Stimulated activated CD8-positive, alpha-beta memory T cell treated with anti-CD3 and anti-CD28 coated beads, Interleukin-15, amount 100 ng/mL, for 24 hours (primary cell): ENCODE data around the gene GATD1.

Source experiments
- DNase-seq: peaks from one replicate; pipeline ENCODE4 v3.0.0-alpha.2; 2020; ENCODE audit warnings: low read depth

The GATD1 gene

DNA sequence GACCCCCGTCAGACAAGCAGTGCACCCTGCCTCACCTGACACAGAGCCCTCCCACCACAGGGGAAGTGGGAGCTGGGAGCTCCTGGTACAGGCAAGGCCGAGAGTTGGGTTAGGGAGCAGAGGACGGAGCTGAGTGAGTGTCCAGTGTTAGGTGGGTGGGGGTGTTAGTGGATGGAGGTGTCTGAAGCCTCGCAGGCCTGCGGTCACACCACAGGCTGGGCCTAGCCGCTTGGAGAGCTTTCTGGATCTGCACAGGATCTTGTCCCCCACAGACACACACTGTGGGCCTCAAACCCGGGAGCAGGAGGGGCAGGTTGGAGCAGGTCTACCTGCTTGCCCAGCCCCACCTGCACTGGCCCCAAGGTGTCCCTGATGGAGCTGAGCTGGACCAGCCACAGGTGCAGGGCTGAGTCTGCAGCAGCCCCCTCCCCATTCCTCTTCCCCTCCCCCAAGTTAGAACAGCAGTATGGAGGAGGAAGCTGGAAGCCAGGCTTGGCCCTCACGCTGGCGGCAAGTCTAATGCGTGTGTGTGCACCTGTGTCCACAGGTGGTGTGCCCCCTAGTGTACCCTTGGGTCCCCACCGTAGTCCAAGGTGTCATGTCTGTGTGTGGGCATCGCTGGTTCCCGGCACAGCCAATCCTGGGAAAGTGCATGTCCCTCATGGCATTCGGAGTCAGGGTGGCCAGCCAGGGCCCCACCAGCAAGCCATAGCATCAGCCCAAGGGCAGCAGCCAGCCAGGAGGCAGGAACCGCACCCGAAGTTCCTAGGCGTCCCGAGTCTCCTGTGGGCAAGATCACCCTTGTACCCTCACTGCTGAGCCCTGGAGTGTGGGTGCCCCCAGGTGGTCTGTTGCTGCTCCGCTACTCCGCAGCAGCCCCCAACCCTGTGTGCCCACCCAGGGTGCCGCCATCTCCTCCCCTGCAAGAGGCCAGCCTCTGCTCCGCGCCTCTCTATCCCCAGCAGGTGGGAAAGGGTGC lies 2.0 kb upstream of the GATD1 start:
- DNase-seq, result no peak

GRCh38 chr11:776561-777287 lies 563 bp downstream of the GATD1 start:
- no peak for DNase-seq

- DNase-seq, result no peak
These were observed 1.1 kb downstream of the GATD1 start for GRCh38 chr11:776263-776560.

DNA sequence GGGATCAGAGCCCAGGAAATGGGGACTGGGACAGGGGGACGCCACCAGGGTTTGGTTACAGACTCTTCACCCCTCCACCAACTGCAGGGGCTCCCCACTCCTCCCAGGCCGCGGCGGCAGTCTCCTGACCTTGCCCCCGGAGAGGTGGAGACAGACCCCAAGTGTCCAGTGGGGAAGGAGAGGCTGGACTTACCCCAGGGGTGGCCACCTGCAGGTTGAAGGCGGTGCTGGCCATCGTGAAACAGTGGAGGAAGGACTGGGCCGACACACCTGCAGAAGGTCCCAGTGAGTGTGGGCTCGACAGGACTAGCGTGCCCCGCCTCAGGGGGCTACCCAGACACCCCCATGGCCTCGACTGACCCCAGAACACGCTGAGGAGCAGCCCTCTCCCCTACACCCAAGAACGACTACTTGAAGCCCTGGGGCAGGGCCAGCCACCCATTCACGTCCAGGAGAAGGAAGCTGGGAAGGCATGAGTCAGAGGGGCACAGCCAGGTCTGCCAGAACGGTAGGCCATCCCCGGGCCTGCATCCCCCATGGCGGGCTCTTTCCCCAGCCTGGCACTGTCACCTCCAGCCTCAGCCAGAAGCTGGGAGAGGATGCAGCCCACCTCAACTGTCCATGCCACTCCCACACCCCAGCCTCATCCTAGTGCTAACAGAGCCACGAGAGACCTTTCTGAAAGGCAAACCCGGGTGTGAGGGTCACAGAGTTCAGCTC lies 2.3 kb downstream of the GATD1 start:
- DNase-seq, result no peak

- DNase-seq, result no peak
These were observed 3.5 kb downstream of the GATD1 start for GRCh38 chr11:773830-774229.

DNA sequence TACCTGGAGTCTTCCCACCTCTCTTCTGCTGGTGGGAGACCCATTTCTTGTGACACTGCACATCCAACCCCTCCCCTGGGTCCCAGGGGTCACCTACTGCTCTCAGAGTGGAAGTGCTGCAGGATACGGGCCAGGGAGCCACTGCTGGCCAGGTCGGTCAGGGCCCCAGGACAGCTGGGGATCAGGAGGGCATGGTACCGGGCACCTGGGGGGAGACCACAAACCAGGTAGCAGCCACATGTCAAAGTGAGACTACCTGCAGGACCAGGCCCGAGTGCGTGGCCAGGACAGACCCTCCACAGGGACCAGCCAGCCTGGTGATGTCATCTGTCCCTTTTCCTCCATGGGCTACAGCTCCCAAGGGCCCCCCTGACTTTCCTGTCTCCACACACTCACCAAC lies 3.9 kb downstream of the GATD1 start:
- DNase-seq, result no peak

DNA sequence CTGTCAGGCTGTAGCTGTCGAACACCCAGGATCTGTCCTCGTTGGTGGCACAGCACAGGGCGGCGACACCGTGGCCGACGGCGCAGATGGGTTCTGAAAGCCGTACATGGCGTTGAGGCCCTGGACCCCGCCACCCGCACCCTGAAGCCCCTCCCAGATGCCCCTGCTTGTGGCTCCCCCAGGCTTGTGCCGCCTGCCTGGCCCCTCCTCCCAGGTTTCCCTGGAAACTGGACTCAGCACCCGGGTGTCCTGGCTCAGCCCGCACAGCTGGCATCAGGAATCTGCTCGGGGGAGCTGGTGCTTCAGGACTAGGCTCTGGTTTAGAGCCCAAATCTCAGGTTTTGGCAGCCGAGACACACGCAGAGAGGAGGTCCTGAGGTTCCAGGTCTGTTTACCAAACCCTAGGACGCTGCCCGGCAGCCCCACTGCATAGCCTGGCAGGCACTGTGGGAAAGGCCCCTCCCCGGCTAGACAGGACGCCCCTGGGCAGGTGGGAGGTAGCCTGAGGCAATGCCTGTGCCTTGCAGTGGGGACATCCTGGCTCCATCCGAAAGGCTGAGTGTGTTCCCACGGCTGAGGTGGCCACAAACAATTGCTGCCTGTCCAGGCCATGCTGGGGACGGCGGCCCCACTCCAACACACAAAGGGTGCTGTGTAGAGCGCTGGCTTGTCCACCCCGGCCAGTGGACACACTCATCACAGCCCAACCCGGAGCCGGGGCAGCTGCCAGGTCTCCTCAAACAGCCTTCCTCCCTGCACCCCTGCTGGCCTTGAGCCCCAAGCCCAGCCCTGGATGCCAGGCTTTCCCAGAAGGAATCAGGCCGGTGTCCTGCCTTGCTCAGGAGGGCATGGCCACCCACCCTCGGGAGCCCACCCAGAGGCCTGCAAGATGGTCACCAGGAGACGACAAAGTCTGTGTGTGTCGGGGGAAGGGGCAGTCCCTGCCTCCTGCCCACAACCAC lies 4.6 kb downstream of the GATD1 start:
- DNase-seq, result no peak

DNA sequence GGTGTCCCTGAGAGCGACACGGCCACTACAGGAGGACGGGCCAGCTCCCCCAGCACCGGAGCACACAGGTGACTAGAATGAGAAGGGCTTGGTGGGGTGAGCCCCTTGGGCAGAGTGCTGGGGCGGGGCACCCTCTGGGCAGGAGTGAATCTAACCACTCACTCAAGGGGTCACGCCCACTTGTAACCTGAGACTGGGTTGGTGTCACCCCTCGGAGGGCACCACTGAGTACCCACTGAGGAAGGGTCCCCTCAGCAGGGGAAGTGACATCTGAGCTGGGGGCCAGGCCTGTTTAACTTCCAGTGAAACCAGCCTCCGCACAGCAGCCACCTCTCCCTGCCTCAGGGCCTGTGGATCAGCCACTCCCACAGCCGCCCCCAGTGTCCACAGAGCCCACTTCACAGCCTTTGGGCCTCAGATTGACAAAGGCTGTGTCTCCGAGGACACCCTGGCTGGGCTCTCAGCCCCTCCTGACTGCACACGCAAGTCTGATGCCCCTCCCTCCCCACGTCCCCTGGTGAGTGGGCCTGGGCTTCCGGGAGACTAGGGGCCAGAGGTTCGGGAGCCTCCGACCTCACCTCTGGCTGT lies 5.6 kb downstream of the GATD1 start:
- no peak for DNase-seq

DNA sequence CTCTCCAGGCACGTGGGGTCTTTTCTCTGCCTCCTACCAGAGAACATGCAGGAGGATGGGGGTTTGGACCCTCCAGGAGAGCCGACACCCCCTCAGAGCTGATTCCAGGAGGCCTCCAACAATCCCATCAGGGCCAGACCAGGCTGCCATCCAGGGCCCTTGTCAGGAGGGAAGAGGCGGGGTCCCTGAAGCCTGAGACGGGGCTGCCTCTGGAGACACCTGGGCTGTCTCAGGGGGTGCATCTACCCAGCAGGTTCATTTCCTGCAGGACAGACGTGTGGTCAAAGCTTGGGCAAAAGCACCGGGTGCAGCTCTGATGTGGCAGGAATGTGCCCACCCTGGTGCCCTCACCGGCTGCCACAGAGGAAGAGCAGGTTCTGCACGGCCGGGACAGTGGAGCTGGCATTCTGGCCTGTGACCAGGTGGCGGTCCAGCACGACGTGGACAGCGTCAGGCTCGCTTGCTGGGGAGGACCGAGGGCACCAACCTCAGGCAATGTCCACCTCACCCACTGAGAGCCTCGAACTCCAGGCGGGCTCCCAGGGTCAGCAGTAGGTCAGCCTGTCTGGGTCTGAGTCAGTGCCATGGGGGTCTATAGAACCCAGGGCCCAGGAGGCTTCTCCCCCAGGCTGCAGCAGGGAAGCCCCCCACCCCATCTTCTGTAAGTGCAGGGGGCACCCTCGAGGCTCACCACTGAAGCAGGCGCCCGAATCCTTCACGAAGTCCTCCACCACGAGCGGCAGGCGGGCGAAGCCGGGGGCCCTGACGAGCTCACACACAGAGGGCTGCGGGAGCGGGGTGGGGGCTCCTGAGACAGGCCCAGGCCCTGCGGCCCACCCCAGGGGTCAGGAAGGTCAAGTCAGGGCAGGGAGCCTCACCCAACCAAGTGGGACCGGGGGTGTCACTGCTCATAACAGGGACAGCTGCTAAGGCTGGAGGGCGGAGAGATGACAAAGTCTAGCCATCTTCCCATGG lies 6.4 kb downstream of the GATD1 start:
- DNase-seq, result no peak

- no peak for DNase-seq
These were observed 7.2 kb downstream of the GATD1 start for GRCh38 chr11:769887-770641.

GRCh38 chr11:767238-767637 lies 10.0 kb downstream of the GATD1 start:
- DNase-seq, result no peak

GRCh38 chr11:766936-767210 lies 10.4 kb downstream of the GATD1 start:
- DNase-seq, result no peak

- no peak for DNase-seq
These were observed 11.0 kb downstream of the GATD1 start for GRCh38 chr11:766106-766935.

DNA sequence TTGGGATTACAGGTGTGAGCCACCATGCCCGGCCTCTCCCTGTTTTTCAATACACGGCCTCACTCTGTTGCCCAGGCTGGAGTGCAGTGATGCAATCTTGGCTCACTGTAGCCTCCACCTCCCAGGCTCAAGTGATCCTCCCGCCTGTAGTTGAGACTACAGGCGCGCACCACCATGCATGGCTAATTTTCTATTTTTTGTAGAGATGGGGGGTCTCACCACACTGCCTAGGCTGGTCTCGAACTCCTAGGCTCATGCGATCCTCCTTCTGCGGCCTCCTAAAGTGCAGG lies 11.5 kb downstream of the GATD1 start:
- DNase-seq, result no peak

- DNase-seq, result peak; percentile 31
These were observed 12.1 kb downstream of the GATD1 start for GRCh38 chr11:765025-765801.

- DNase-seq, result no peak
These were observed 12.8 kb downstream of the GATD1 start for GRCh38 chr11:764322-765024.

- no peak for DNase-seq
These were observed 13.6 kb downstream of the GATD1 start for GRCh38 chr11:763549-764321.
